Testis (tissue), 2 donors: Measurements from ENCODE around the gene IQSEC3.

Source experiments
- POLR2A ChIP-seq: fragments of 450-650 bp; IDR thresholded peaks from one replicate; pipeline ENCODE4 v1.6.1; 2017; ENCODE audit warnings: antibody characterized with exemption, mild to moderate bottlenecking, moderate library complexity
- TF ChIP-seq, protein P1 (sequence below), 3 experiments: fragments of 450-650 bp in 2 of 3; fragments of 200-600 bp in 1 of 3; sonication (generic) in 1 of 3; IDR thresholded peaks; one replicate each; pipeline ENCODE4 v1.5.1; 2016 to 2019; ENCODE audit warnings: antibody characterized with exemption in 3 of 3, mild to moderate bottlenecking in 2 of 3, moderate library complexity in 1 of 3

DNA sequence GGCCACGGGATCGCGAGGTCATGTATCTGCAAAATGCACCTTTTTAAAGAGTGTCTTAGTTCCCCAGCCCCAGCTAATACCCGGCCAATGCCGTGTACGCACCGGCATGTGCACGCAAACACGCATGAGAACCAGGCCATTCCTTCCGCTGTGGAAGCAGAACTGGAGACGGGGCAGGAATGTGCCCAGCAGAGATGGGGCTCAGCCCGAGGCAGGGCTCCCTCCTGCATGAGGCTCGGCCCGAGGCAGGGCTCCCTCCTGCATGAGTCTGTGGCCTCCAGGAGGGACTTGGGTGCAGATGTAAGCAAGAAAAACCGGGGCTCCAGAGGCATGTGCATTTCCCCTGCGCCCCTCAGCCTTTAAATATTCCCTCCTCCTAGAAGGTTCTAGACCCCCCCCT, 109.2 kb downstream of the IQSEC3 start:
- no peak for TF ChIP-seq POLR2A
- TF ChIP-seq, protein P1, sequence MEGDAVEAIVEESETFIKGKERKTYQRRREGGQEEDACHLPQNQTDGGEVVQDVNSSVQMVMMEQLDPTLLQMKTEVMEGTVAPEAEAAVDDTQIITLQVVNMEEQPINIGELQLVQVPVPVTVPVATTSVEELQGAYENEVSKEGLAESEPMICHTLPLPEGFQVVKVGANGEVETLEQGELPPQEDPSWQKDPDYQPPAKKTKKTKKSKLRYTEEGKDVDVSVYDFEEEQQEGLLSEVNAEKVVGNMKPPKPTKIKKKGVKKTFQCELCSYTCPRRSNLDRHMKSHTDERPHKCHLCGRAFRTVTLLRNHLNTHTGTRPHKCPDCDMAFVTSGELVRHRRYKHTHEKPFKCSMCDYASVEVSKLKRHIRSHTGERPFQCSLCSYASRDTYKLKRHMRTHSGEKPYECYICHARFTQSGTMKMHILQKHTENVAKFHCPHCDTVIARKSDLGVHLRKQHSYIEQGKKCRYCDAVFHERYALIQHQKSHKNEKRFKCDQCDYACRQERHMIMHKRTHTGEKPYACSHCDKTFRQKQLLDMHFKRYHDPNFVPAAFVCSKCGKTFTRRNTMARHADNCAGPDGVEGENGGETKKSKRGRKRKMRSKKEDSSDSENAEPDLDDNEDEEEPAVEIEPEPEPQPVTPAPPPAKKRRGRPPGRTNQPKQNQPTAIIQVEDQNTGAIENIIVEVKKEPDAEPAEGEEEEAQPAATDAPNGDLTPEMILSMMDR (IDR thresholded peaks at IDR 0.05) = no peak
